GM21825 (cell line): ENCODE measurements around the gene MSRB3.

Experiments used
- ATAC-seq: cut with Tn5 transposase; IDR thresholded peaks from one replicate; pipeline ENCODE4 v1.9.1; 2021; ENCODE audit warnings: mild to moderate bottlenecking, moderate library complexity; ENCODE audit not compliant: unreplicated experiment

Gene MSRB3

GRCh38 chr12:65387396-65387795, 108.9 kb downstream of the MSRB3 start:
- ATAC-seq, result no peak

DNA sequence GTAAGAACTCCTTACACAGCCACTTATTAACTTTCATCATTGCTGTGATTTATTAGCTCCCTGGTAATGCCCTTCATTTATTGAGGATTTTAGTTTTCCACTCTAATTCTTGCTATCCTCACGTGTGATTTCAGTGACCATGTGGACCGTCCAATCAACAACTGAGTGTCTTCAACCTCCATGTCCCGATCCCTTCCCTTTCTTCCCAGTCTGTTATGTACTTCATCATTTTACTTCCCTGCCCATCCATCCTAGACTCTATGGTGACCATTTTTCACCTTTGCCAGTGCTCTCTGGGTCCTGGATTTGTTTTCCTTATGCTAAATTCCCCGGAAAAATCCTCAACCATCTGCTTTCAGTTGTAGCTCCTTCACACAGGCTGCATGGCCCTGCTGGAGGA, 111.0 kb downstream of the MSRB3 start:
- no peak for ATAC-seq

GRCh38 chr12:65391711-65392110, 113.2 kb downstream of the MSRB3 start:
- no peak for ATAC-seq

DNA sequence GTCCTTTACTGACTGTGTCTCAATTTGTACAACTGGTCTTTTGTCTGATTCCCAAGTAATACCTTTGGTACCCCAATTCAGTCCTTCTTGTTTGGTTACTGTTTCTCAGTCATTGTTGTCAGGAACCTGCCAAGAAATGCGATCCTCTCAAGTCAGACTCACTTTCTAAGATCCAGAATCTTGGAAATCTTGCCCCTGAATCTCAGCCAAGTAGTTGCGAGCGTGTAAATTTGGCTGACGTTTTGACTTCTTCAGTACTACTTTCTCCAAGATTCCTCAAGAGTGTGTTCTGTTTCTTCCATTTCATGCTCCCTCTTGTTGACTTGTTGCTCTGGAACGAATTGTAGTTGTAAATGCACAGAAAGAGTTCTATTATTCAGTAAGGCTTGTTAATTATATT, 114.0 kb downstream of the MSRB3 start:
- no peak for ATAC-seq

DNA sequence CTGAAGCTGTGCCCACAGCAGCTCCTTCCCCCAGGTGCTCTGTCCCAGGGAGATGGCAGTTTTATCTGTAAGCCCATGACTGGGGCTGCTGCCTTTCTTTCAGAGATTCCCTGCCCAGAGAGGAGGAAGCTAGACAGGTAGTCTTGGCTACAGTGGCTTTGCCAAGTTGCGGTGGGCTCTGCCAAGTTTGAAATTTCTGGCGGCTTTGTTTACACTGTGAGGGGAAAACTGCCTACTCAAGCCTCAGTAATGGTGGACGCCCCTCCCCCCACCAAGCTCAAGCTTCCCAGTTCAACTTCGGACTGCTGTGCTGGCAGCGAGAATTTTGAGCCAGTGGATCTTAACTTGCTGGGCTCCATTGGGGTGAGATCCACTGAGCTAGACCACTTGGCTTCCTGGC, 124.7 kb downstream of the MSRB3 start:
- no peak for ATAC-seq

- no peak for ATAC-seq
These were observed 129.1 kb downstream of the MSRB3 start for GRCh38 chr12:65407388-65408149.

- no peak for ATAC-seq
These were observed 130.0 kb downstream of the MSRB3 start for GRCh38 chr12:65408441-65408840.

- ATAC-seq, result no peak
These were observed 131.2 kb downstream of the MSRB3 start for GRCh38 chr12:65409726-65410125.

DNA sequence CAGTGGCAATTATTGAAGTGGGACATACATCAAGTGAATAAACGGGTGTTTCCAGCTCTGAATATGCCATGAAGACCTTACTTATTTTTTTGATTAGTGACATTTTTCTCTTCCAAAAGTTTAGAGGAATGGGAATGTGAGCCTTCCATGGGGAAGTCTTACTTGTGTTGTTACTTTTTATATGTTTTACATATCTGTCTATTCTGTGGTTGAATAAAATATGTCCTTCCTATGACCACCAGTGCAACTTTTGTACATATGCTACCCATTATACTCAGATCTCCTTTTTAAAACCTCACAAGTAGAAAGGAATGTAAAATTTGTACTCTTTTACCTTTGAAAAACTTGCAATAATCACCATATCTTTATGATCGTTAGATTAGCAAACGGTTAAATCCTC, 132.7 kb downstream of the MSRB3 start:
- ATAC-seq, result no peak

DNA sequence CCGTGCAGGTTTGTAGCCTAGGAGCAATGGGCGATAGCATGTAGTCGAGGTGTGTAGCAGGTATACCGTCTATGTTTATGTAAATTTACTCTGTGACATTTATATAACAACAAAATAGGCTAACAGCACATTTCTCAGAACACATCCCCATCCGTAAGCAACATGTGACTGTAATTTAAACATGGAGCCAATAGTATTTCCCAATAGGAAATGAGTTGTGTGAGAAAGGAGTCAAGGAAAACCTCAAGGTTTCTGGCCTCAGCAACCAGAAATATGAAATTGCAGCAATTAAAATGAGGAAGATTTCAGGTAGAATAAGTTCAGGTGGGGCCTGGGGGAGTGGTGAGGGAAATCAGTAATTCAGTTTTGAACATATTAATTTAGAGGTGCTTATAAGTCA, 136.0 kb downstream of the MSRB3 start:
- no peak for ATAC-seq

GRCh38 chr12:65415826-65416225, 137.3 kb downstream of the MSRB3 start:
- no peak for ATAC-seq

DNA sequence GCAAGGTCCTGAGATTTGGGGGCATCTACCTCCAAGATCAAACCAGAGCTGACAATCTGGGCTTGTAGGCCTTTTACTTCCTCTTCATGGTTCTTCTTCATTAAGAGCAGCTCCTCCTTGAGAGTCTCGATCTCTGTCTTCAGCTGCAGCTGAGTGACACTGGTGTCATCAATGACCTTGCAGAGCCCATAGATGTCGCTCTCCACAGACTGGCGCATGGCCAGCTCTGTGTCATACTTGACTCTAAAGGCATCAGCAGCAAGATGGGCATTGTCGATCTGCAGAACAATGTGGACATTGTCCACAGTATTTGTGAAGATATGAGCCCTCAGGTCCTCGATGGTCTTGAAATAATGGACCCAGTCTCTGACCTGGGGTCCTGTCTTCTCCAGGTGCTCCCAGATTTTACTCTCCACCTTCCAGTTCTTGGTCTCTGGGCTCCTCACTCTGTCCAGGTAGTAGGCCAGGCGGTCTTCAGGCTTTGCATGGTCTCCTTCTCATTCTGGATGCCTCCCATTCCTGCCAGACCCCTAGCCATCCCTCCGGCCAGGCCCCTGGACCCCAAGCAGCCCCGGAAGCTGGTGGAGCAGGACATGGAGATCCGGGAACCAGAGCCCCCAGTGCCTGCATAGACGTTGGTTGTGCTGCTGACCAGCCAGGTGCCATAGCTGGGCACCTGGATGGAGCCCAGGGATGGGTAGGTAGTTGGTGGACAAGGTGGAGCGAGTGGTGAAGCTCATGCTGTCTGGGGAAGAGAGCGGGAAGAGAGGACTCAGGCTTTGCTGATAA, 141.0 kb downstream of the MSRB3 start:
- ATAC-seq, result no peak

- no peak for ATAC-seq
These were observed 142.5 kb downstream of the MSRB3 start for GRCh38 chr12:65420941-65421340.

DNA sequence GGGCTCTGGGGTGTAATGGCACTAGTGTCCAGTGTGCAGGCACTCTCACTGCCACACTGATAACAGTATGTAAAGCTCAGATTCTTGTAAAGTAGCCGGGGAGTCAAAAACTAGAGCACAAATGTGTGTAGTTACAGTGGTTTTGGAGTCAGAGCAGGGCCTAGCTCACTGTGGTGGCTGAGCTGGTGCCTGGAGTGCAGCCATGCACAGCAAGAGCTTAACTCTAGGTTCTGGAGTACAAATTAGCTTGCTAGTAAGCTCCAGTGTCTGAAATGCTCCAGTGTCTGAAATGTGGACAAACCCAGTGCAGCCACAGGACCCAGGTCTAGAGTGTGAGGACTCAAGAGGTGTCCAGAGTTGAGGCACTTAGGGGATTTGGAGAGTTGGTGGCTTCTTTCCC, 149.2 kb downstream of the MSRB3 start:
- ATAC-seq, result no peak

DNA sequence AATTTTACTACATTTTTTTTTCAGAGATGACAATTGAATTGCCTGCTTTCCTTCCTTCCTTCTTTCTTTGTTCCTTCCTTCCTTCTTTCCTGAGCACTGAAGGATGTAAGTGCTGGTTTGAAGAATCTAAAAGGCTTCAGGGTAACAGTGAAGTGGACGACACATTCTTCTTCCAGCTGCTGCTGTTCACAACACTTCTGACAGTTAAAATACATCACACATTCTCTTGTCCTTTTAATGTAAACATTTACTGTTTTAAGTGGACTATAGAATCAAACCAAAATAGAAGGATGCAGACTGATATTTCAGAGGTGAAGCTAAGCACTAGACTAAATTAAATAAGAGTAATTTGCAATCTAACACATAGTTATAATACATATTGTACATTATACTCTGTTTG, 151.5 kb downstream of the MSRB3 start:
- ATAC-seq, result no peak

DNA sequence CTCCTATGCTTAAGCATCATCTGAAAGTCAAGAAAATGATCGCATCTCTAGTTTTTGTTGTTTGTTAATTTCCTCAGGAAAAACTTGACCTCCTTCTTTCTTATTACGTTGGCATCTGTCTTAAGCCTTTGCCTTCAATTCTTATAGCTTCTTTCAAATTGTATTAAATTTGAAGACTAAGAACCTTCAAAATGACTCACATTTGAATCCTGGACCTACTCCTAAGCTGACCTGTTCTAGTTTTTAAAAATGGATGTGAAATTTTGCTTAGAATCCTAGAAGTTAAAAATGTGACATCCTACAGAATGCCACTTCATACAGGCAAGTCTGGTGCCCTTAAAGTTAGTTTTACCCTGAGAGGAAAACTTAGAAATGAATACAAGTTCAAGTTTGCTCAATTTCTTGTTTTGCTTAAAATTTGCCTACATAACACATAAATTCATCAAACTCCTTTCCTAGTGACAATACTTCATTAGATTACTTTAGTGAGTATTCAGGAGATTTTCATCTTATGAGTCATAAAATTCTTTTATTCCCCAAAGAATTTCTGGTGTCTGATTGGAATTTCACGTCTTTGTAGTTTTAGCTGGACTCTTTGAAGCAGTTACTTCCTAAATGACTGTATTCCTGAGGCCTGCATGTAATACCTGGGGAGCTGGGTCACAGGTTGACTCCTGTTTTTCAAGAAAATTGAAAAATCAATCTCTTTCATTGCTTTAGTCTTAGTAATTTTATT, 152.3 kb downstream of the MSRB3 start:
- ATAC-seq, result no peak

DNA sequence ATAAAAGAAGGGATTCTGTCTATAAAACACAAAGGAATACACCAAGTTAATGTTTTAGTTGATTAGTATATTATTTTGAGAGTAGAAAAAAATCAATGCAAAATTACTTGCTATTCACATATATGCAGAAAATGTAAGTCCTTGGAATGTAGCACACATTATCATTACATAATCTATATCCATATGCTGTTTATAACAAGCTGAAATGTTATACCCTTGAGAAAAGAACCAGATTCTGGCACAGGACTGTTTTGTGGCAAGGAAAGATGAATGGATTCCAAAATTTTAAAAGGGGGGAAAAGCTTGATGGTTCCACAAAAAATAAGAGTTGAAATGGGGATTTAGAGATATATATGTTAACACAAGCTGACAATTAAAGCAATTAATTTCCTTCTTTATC, 153.6 kb downstream of the MSRB3 start:
- no peak for ATAC-seq

DNA sequence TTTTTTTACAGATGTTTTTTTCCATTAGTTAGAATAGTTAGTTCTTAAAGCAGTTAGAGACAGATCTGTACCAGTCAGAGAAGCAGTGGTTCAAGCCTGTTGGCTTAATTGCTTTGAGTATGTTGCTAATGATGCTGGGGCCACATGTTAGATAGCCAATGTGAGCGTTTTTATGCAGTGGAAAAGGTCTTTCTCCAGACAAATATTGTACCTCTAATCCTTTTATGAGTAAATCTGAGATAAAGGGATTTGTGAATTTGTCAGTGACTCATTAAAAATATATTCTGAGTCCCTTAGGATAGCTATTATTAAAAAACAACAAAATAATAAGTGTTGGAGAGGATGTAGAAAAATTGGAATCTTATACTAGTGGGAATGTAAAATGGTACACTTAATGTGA, 154.2 kb downstream of the MSRB3 start:
- no peak for ATAC-seq

DNA sequence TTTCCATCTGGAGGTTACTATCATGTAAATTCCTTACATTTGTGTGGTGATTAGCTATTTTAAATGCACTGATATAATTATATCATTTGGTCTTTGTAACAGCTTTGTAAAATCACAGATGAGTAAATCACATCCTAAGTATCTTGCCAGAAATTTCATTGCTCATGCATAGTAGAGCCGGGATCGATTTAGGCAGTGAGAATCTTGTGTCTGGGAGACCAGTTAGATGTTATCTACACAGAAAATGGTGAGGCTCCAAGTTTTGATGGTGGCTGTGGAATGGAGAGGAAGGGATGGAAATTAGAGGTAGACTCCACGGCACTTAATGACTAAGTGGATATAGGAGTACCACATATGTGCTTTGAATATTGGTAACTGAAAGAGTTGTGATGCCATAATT, 156.3 kb downstream of the MSRB3 start:
- no peak for ATAC-seq

DNA sequence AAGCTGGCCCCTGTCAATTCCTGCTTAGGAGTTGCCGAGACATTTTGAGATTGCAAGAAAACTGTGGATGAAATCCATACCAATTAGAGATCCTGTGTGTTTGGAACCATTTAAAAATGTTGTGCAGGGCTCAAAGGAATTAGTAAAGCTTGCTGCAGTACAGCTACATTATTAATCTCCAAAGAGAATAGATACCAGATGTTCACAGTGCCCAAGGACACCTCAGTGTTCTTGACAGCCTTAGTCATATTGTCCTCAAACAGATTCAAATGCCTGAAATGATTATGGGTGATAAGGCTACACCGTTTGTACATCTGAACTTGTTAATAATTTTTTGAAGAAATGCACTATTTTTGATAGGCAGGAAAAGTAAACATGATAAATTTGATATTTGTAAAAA, 164.6 kb downstream of the MSRB3 start:
- ATAC-seq, result no peak

DNA sequence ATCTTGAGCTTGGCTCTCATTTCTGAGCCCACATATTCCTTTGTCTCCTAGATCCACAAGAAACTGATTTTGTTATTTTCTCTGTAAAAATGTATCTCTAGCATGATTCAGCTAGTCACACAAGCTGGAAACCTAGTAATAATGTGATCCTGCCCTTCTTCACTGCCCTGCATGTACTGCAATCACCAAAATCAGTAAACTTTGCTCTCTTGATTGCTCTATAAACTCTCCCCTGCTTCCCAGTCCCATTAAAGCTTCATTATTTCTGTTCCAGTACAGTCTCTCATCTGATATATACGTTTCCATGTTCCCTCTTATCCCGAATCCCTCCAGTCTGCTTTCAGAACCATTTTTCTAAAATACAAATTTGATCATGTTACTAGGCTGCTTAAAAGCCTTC, 166.5 kb downstream of the MSRB3 start:
- no peak for ATAC-seq

DNA sequence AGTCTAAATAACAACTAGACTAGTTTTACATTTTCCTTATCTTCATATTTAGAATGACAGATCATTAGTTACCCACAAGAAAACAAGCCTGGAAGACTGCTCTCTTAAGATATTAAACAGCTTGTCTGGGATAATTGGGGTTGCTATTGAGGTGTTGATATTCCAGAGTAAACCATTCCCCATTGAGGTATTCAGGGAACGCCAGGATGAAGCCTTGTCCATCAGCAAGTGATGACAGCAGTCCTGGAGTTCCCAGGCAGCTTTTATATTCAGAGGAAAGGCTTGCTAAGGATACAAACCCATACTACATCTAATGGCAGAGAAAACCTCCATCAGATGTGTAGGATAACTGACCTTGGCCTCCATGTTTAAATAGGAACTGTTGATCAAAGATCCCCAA, 168.4 kb downstream of the MSRB3 start:
- no peak for ATAC-seq
